HepG2 (cell line): ENCODE results near the gene RNF148. TPM values are rescaled to one million over a fixed set of nuclear protein-coding genes. Genes with fewer than 3 reads are reported as not detected.

Source experiments
- ATAC-seq: fragments of 200-7000 bp; cut with Tn5 transposase; 3 replicates; pipeline ENCODE4 v1.9.1; 2020; ENCODE audit warnings: mild to moderate bottlenecking, moderate library complexity
- BruUV-seq: library from RNA; stranded (reverse); fragments of 400-500 nt; replicated peaks from 2 replicates; lab custom pipeline; 2021; lab: Mats Ljungman, UMichigan
- CTCF ChIA-PET: fragments of 300-600 bp; formaldehyde crosslinking; extraction: SDS; loops from one replicate; lab custom pipeline; 2021; ENCODE audit warnings: low total read pairs, inconsistent platforms, low intra/inter-chr PET ratio; lab: Yijun Ruan, JAX
- POLR2A ChIA-PET: fragments of 350-600 bp; sonication (Branson Sonifier 250); formaldehyde crosslinking; loops from one replicate; lab custom pipeline; 2020; ENCODE audit warnings: antibody characterized with exemption, inconsistent platforms; lab: Yijun Ruan, JAX
- DNase-seq: peaks from one replicate; pipeline ENCODE4 v3.0.0-alpha.2; 2015; ENCODE audit warnings: low spot score
- FAIRE-seq: peaks from 3 replicates; lab custom pipeline; 2011; peaks lifted over from hg19 to GRCh38; lab: Jason Lieb, UNC
- H2AFZ ChIP-seq: one replicate; pipeline ENCODE4 v1.6.1; 2011; ENCODE audit warnings: low read length, inconsistent platforms
- H3K27ac ChIP-seq: fragments of 300-600 bp; 3 replicates; pipeline ENCODE4 v1.8.0; 2011; ENCODE audit warnings: mixed run types, mild to moderate bottlenecking, mixed read lengths, low read length, inconsistent platforms; ENCODE audit not compliant: insufficient read depth; ENCODE audit errors: extremely low read length
- H3K27me3 ChIP-seq, 2 experiments: fragments of 200-600 bp in 1 of 2; 2 replicates in 1 of 2; 3 replicates in 1 of 2; pipeline versions ENCODE4 v1.6.0 to v1.8.0; 2011; ENCODE audit warnings: low read length in 2 of 2, mild to moderate bottlenecking in 2 of 2, moderate library complexity in 2 of 2, inconsistent platforms in 1 of 2; ENCODE audit not compliant: insufficient read depth in 2 of 2, control insufficient read depth in 1 of 2
- H3K36me3 ChIP-seq, 2 experiments: fragments of 200-600 bp in 1 of 2; replicated peaks in 1 of 2; 2 replicates in 1 of 2; 3 replicates in 1 of 2; pipeline versions ENCODE4 v1.5.1 to v1.8.0; 2011; ENCODE audit warnings: low read length in 2 of 2, inconsistent platforms in 1 of 2; ENCODE audit not compliant: insufficient read depth in 2 of 2, control insufficient read depth in 1 of 2
- H3K4me1 ChIP-seq: 2 replicates; pipeline ENCODE4 v1.5.1; 2012; ENCODE audit warnings: low read length, inconsistent platforms; ENCODE audit not compliant: insufficient read depth
- H3K4me2 ChIP-seq: 2 replicates; pipeline ENCODE4 v1.6.0; 2011; ENCODE audit warnings: low read depth, low read length, inconsistent platforms
- H3K4me3 ChIP-seq, 3 experiments: fragments of 200-600 bp in 1 of 3; sonication (generic), shearing (Covaris generic) in 1 of 3; replicated peaks in 1 of 3; 2 replicates each; pipeline ENCODE4 v1.5.1; 2011 to 2016; ENCODE audit warnings: low read length in 3 of 3, inconsistent platforms in 2 of 3, low read depth in 2 of 3, mild to moderate bottlenecking in 2 of 3, control low read depth in 1 of 3, mixed read lengths in 1 of 3; ENCODE audit not compliant: insufficient read depth in 1 of 3
- H3K79me2 ChIP-seq: one replicate; pipeline ENCODE4 v1.6.1; 2011; ENCODE audit warnings: low read length, inconsistent platforms; ENCODE audit not compliant: insufficient read depth
- H3K9ac ChIP-seq: 2 replicates; pipeline ENCODE4 v1.6.0; 2011; ENCODE audit warnings: mild to moderate bottlenecking, low read depth, low read length, inconsistent platforms; ENCODE audit not compliant: insufficient read depth
- H3K9me3 ChIP-seq: 2 replicates; pipeline ENCODE4 v1.5.1; 2012; ENCODE audit warnings: mild to moderate bottlenecking, low read length
- H4K20me1 ChIP-seq: 2 replicates; pipeline ENCODE4 v1.6.0; 2011; ENCODE audit warnings: inconsistent platforms, mild to moderate bottlenecking, low read length, moderate library complexity; ENCODE audit not compliant: insufficient read depth
- KAT8 ChIP-seq: IDR thresholded peaks from 2 replicates; pipeline ENCODE4 v1.6.1; 2016; ENCODE audit warnings: missing genetic modification reagents, missing compliant biosample characterization
- KDM6A ChIP-seq: IDR thresholded peaks from 2 replicates; pipeline ENCODE4 v1.6.1; 2016; ENCODE audit warnings: low read depth
- MXD4 ChIP-seq: IDR thresholded peaks from 2 replicates; pipeline ENCODE4 v1.6.1; 2016; ENCODE audit warnings: mild to moderate bottlenecking, missing biosample characterization, missing genetic modification reagents
- MZF1 ChIP-seq: sonication (generic); formaldehyde crosslinking; IDR thresholded peaks from 2 replicates; pipeline ENCODE4 v1.8.1; 2023; ENCODE audit warnings: mild to moderate bottlenecking, missing genetic modification reagents, borderline replicate concordance
- PRDM10 ChIP-seq: sonication (generic); formaldehyde crosslinking; IDR thresholded peaks from 2 replicates; pipeline ENCODE4 v1.4.0; 2020; ENCODE audit warnings: low read depth, missing genetic modification reagents
- SMC3 ChIP-seq: IDR thresholded peaks from 2 replicates; pipeline ENCODE4 v1.6.1; 2011; ENCODE audit warnings: low read length, improper control_type of control experiment
- THAP7 ChIP-seq: sonication (generic); formaldehyde crosslinking; IDR thresholded peaks from 2 replicates; pipeline ENCODE4 v1.8.1; 2023; ENCODE audit warnings: mild to moderate bottlenecking, missing genetic modification reagents
- ZNF317 ChIP-seq: sonication (generic); formaldehyde crosslinking; IDR thresholded peaks from 2 replicates; pipeline ENCODE4 v1.5.0; 2020; ENCODE audit warnings: mild to moderate bottlenecking, missing genetic modification reagents
- ZNF709 ChIP-seq: sonication (generic); formaldehyde crosslinking; IDR thresholded peaks from 2 replicates; pipeline ENCODE4 v1.5.0; 2020; ENCODE audit warnings: mild to moderate bottlenecking, missing genetic modification reagents
- ZNF790 ChIP-seq: sonication (generic); formaldehyde crosslinking; IDR thresholded peaks from 2 replicates; pipeline ENCODE4 v1.8.0; 2022; ENCODE audit warnings: missing genetic modification reagents, mild to moderate bottlenecking, borderline replicate concordance
- ZSCAN12 ChIP-seq: sonication (generic); formaldehyde crosslinking; IDR thresholded peaks from 2 replicates; pipeline ENCODE4 v1.9.0; 2021; ENCODE audit warnings: mild to moderate bottlenecking, missing genetic modification reagents
- WGBS: methylation state at CpG from one replicate; pipeline ENCODE4 v1.1.6; 2017; ENCODE audit warnings: low lambda C conversion rate; 5-methylcytosine and 5-hydroxymethylcytosine counted together
- in situ Hi-C: cut with HindIII; loops from 2 replicates; pipeline ENCODE4 v1.10.0; 2017; ENCODE audit warnings: low pct_unique_long_range_greater_than_20kb; ENCODE audit not compliant: extremely low pct_ligation_motif_present
- intact Hi-C: fragments of 100-400 bp; cut with micrococcal nuclease; formaldehyde crosslinking; loops from one replicate; pipeline ENCODE4 v1.10.0; 2022; ENCODE audit not compliant: unreplicated experiment
- polyA plus RNA-seq, 8 experiments: library from polyadenylated mRNA; depleted of rRNA in 3 of 8; stranded (reverse) in 7 of 8; unstranded in 1 of 8; fragments of >200 nt; fragmentation: Illumina TruSeq in 4 of 8; extraction: Trizol in 4 of 8; gene quantifications; 2 replicates each; pipeline versions ENCODE4 v1.2.1 to v1.2.3, GENCODE V29; 2011 to 2016; ENCODE audit warnings: low read depth in 4 of 8, missing spikeins in 1 of 8, mixed read lengths in 1 of 8; ENCODE audit not compliant: insufficient read depth in 1 of 8
- total RNA-seq, 5 experiments: library from RNA; depleted of rRNA; stranded (reverse); fragments of >200 nt; fragmentation: Illumina TruSeq; extraction: Trizol; gene quantifications; 2 replicates each; pipeline ENCODE4 v1.2.3, GENCODE V29; 2016; ENCODE audit warnings: low read depth in 1 of 5

The RNF148 gene
- total and polyA plus RNA-seq, 2 of the 13 experiments (the other 11 are each of a cell fraction or from before 2014, with no cell fraction given) = 0.16 to 1.6 TPM

GRCh38 chr7:122674502-122674901 is 28.2 kb downstream of the RNF148 start (continued):
- no peak for TF ChIP-seq PRDM10 (CRISPR knock-in tag)
- no peak for TF ChIP-seq MXD4 (CRISPR knock-in tag)
- no peak for TF ChIP-seq MZF1
- TF ChIP-seq ZNF709 = no peak
- TF ChIP-seq SMC3 = no peak
- TF ChIP-seq ZNF317 (CRISPR knock-in tag) = no peak
- TF ChIP-seq ZSCAN12 = no peak

GRCh38 chr7:122673951-122674350 is 28.8 kb downstream of the RNF148 start:
- Histone ChIP-seq H3K9ac (no peak overlapping the region), H3K4me2 (no peak overlapping the region), H3K9me3 (no peaks in the 10 kb centered on the region), H2AFZ (no peak overlapping the region)
- POLR2A ChIA-PET = no interaction called here
- no peak for ATAC-seq
- no peak for FAIRE-seq
- TF ChIP-seq THAP7 (CRISPR knock-in tag) (no peak), KDM6A (CRISPR knock-in tag) (no peak), ZNF790 (no peak), KAT8 (no peak)
- TF ChIP-seq, all 625 proteins: peak for 0
- in situ Hi-C loops = no loop called here
- no peaks in the 10 kb centered on the region for H3K27me3 ChIP-seq
- no TSS peak for BruUV-seq
- intact Hi-C loops = no loop called here
- peaks cover 30% of the 10 kb centered on the region for H3K4me1 ChIP-seq
- H3K36me3 ChIP-seq = no peaks in the 10 kb centered on the region
- no peak overlapping the region for H3K27ac ChIP-seq
- no peak for DNase-seq
- no peaks in the 10 kb centered on the region for H3K79me2 ChIP-seq
- CTCF ChIA-PET = no interaction called here
- H3K4me3 ChIP-seq = no peak overlapping the region
- H4K20me1 ChIP-seq = no peaks in the 10 kb centered on the region
- WGBS = 100% methylated on average over 1 of the region's 21 CpGs
